A549 (cell line): ENCODE data around the gene SH2B2. TPM values are rescaled to one million over a fixed set of nuclear protein-coding genes. Genes with fewer than 3 reads are reported as not detected.

ENCODE experiments used
- ATAC-seq, 2 experiments: fragments of 200-7000 bp in 1 of 2; fragments of >200 bp in 1 of 2; cut with Nextera tagmentation in 1 of 2; cut with Tn5 transposase in 1 of 2; 3 replicates each; pipeline versions ENCODE4 v1.8.0 to v1.9.1; 2018 to 2020; ENCODE audit warnings: mild to moderate bottlenecking in 1 of 2, moderate library complexity in 1 of 2
- CTCF ChIA-PET: fragments of 300-600 bp; sonication (Branson Sonifier 250); formaldehyde crosslinking; extraction: SDS; loops from one replicate; lab custom pipeline; 2021; ENCODE audit warnings: antibody characterized with exemption, inconsistent platforms; lab: Yijun Ruan, JAX
- POLR2A ChIA-PET: fragments of 350-600 bp; formaldehyde crosslinking; extraction: SDS; loops from one replicate; lab custom pipeline; 2021; ENCODE audit warnings: antibody characterized with exemption, inconsistent platforms; lab: Yijun Ruan, JAX
- DNase-seq, 2 experiments: peaks; one replicate each; pipeline versions ENCODE4 v3.0.0 to v3.0.0-alpha.2; 2011 to 2016; ENCODE audit warnings: low read depth in 1 of 2, low spot score in 1 of 2
- FAIRE-seq: peaks from 2 replicates; lab custom pipeline; 2011; peaks lifted over from hg19 to GRCh38; lab: Jason Lieb, UNC
- H3K27ac ChIP-seq, 2 experiments: fragments of >200 bp; sonication (Bioruptor Twin); formaldehyde crosslinking; 3 replicates each; pipeline ENCODE4 v1.5.1; 2016 to 2017
- H3K4me1 ChIP-seq: fragments of >200 bp; sonication (Bioruptor Twin); formaldehyde crosslinking; 3 replicates; pipeline ENCODE4 v1.6.1; 2016
- H3K4me2 ChIP-seq: fragments of >200 bp; sonication (Bioruptor Twin); formaldehyde crosslinking; 3 replicates; pipeline ENCODE4 v1.6.1; 2016
- H3K4me3 ChIP-seq: fragments of >200 bp; sonication (Bioruptor Twin); formaldehyde crosslinking; 3 replicates; pipeline ENCODE4 v1.5.1; 2016
- H3K9me3 ChIP-seq: fragments of >200 bp; sonication (Bioruptor Twin); formaldehyde crosslinking; 3 replicates; pipeline ENCODE4 v1.6.1; 2016
- ATOH8 ChIP-seq: fragments of 250-450 bp; sonication (Bioruptor Pico); IDR thresholded peaks from 2 replicates; pipeline ENCODE4 v1.5.0; 2020; ENCODE audit warnings: low read depth, mild to moderate bottlenecking, moderate library complexity
- CBX2 ChIP-seq: fragments of 200-600 bp; sonication (generic); IDR thresholded peaks from 2 replicates; pipeline ENCODE4 v1.6.1; 2016; ENCODE audit warnings: low read depth, mild to moderate bottlenecking, borderline replicate concordance
- CBX8 ChIP-seq: fragments of 200-600 bp; sonication (generic); IDR thresholded peaks from 2 replicates; pipeline ENCODE4 v1.6.1; 2016
- E2F6 ChIP-seq: IDR thresholded peaks from 2 replicates; pipeline ENCODE4 v1.6.1; 2012; ENCODE audit warnings: low read depth, borderline replicate concordance
- EHF ChIP-seq: fragments of 250-450 bp; sonication (Bioruptor Pico); IDR thresholded peaks from 2 replicates; pipeline ENCODE4 v1.5.0; 2020; ENCODE audit warnings: mild to moderate bottlenecking
- ESRRA ChIP-seq: fragments of 150-350 bp; IDR thresholded peaks from 2 replicates; pipeline ENCODE4 v1.6.1; 2014; ENCODE audit warnings: mild to moderate bottlenecking, low read length, borderline replicate concordance
- HEYL ChIP-seq: fragments of 250-450 bp; sonication (Bioruptor Pico); IDR thresholded peaks from 2 replicates; pipeline ENCODE4 v1.8.0; 2021; ENCODE audit warnings: mild to moderate bottlenecking, moderate library complexity
- HOXA7 ChIP-seq: fragments of 250-450 bp; sonication (Bioruptor Pico); IDR thresholded peaks from 2 replicates; pipeline ENCODE4 v1.5.0; 2020; ENCODE audit warnings: mild to moderate bottlenecking, moderate library complexity
- HOXB13 ChIP-seq: fragments of 250-450 bp; sonication (Bioruptor Pico); IDR thresholded peaks from 2 replicates; pipeline ENCODE4 v1.5.0; 2020; ENCODE audit warnings: low read depth, mild to moderate bottlenecking, moderate library complexity
- HOXB5 ChIP-seq: fragments of 250-450 bp; sonication (Bioruptor Pico); IDR thresholded peaks from 2 replicates; pipeline ENCODE4 v1.5.0; 2020; ENCODE audit warnings: mild to moderate bottlenecking, moderate library complexity
- JUN ChIP-seq, 2 experiments: fragments of >200 bp; sonication (Bioruptor Twin); formaldehyde crosslinking; IDR thresholded peaks; 2 replicates in 1 of 2; 3 replicates in 1 of 2; pipeline ENCODE4 v1.6.1; 2016 to 2017
- KDM5A ChIP-seq: fragments of 200-600 bp; sonication (generic); IDR thresholded peaks from 2 replicates; pipeline ENCODE4 v1.6.1; 2016; ENCODE audit warnings: antibody characterized with exemption, mild to moderate bottlenecking
- MAFK ChIP-seq: fragments of 450-650 bp; IDR thresholded peaks from 2 replicates; pipeline ENCODE4 v1.6.1; 2014; ENCODE audit not compliant: partially characterized antibody
- MAZ ChIP-seq: fragments of 150-350 bp; IDR thresholded peaks from 2 replicates; pipeline ENCODE4 v1.6.1; 2014; ENCODE audit warnings: antibody characterized with exemption, low read depth, low read length, borderline replicate concordance
- NFE2L2 ChIP-seq: fragments of 150-350 bp; conservative IDR thresholded peaks from 2 replicates; pipeline ENCODE4 v1.6.1; 2014; ENCODE audit warnings: low read length
- PHF8 ChIP-seq: fragments of 200-600 bp; sonication (generic); IDR thresholded peaks from 2 replicates; pipeline ENCODE4 v1.6.1; 2016; ENCODE audit warnings: low read depth, mild to moderate bottlenecking, antibody characterized with exemption, moderate library complexity, borderline replicate concordance
- WGBS: methylation state at CpG from one replicate; pipeline ENCODE4 v1.1.6; 2017; ENCODE audit errors: missing lambda C conversion rate; 5-methylcytosine and 5-hydroxymethylcytosine counted together
- polyA plus RNA-seq, 4 experiments: library from polyadenylated mRNA; depleted of rRNA in 3 of 4; stranded (reverse); fragments of >200 nt; fragmentation: RNase III in 1 of 4; extraction: RNeasy Plus Mini Kit Qiagen cat#74134 plus additional on column Dnase treatment in 1 of 4; gene quantifications; 2 replicates in 3 of 4; 3 replicates in 1 of 4; pipeline ENCODE4 v1.2.3, GENCODE V29; 2011 to 2017
- TF ChIP-seq, protein P1 (sequence below): fragments of >200 bp; sonication (Bioruptor Twin); formaldehyde crosslinking; IDR thresholded peaks from 3 replicates; pipeline ENCODE4 v1.6.1; 2016
- TF ChIP-seq, protein P2 (sequence below): fragments of 450-650 bp; IDR thresholded peaks from 2 replicates; pipeline ENCODE4 v1.6.1; 2014; ENCODE audit warnings: antibody characterized with exemption
- TF ChIP-seq, protein P3 (sequence below): fragments of 250-450 bp; sonication (Bioruptor Pico); IDR thresholded peaks from 2 replicates; pipeline ENCODE4 v1.5.0; 2021; ENCODE audit warnings: mild to moderate bottlenecking, moderate library complexity, borderline replicate concordance
- TF ChIP-seq, protein P4 (sequence below): IDR thresholded peaks from 2 replicates; pipeline ENCODE4 v1.6.1; 2012
- TF ChIP-seq, protein P5 (sequence below): fragments of 200-600 bp; sonication (generic); IDR thresholded peaks from 2 replicates; pipeline ENCODE4 v1.6.1; 2016; ENCODE audit warnings: antibody characterized with exemption, mild to moderate bottlenecking, moderate library complexity

SH2B2 gene
- polyA plus RNA-seq, 2 of the 4 experiments (the other 2 are of a cell fraction): 1.1 to 2.3 TPM

GRCh38 chr7:102291916-102292267 lies 5.2 kb downstream of the SH2B2 start:
- POLR2A ChIA-PET: no interaction called here
- Histone ChIP-seq H3K9me3 (no peaks in the 10 kb centered on the region), H3K27ac (no peak overlapping the region), H3K4me1 (peaks cover 18% of the 10 kb centered on the region; the same call in 2 of the 3 replicates), H3K4me3 (no peak overlapping the region), H3K4me2 (no peak overlapping the region)
- CTCF ChIA-PET: interaction anchor here (0.8 to 4.2 kb wide), 5 partner anchors 11 to 784 kb away, joined by 3 to 22 read pairs (median 3); no protein-coding TSS in a partner anchor
- FAIRE-seq (no peak), DNase-seq (no peak), ATAC-seq (no peak)
- 44% methylated on average over 2 of the region's 2 CpGs for WGBS
- TF ChIP-seq MAFK (no peak), ATOH8 (CRISPR knock-in tag) (no peak), E2F6 (no peak), HOXA7 (CRISPR knock-in tag) (no peak), HOXB13 (CRISPR knock-in tag) (no peak), EHF (CRISPR knock-in tag) (no peak), ESRRA (no peak), PHF8 (no peak), MAZ (no peak), CBX2 (no peak)
- TF ChIP-seq, protein P1, sequence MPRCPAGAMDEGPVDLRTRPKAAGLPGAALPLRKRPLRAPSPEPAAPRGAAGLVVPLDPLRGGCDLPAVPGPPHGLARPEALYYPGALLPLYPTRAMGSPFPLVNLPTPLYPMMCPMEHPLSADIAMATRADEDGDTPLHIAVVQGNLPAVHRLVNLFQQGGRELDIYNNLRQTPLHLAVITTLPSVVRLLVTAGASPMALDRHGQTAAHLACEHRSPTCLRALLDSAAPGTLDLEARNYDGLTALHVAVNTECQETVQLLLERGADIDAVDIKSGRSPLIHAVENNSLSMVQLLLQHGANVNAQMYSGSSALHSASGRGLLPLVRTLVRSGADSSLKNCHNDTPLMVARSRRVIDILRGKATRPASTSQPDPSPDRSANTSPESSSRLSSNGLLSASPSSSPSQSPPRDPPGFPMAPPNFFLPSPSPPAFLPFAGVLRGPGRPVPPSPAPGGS: no peak
- TF ChIP-seq, protein P2, sequence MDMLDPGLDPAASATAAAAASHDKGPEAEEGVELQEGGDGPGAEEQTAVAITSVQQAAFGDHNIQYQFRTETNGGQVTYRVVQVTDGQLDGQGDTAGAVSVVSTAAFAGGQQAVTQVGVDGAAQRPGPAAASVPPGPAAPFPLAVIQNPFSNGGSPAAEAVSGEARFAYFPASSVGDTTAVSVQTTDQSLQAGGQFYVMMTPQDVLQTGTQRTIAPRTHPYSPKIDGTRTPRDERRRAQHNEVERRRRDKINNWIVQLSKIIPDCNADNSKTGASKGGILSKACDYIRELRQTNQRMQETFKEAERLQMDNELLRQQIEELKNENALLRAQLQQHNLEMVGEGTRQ: no peak
- TF ChIP-seq, protein P3, sequence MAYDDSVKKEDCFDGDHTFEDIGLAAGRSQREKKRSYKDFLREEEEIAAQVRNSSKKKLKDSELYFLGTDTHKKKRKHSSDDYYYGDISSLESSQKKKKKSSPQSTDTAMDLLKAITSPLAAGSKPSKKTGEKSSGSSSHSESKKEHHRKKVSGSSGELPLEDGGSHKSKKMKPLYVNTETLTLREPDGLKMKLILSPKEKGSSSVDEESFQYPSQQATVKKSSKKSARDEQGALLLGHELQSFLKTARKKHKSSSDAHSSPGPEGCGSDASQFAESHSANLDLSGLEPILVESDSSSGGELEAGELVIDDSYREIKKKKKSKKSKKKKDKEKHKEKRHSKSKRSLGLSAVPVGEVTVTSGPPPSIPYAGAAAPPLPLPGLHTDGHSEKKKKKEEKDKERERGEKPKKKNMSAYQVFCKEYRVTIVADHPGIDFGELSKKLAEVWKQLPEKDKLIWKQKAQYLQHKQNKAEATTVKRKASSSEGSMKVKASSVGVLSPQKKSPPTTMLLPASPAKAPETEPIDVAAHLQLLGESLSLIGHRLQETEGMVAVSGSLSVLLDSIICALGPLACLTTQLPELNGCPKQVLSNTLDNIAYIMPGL (CRISPR knock-in tag): no peak

DNA sequence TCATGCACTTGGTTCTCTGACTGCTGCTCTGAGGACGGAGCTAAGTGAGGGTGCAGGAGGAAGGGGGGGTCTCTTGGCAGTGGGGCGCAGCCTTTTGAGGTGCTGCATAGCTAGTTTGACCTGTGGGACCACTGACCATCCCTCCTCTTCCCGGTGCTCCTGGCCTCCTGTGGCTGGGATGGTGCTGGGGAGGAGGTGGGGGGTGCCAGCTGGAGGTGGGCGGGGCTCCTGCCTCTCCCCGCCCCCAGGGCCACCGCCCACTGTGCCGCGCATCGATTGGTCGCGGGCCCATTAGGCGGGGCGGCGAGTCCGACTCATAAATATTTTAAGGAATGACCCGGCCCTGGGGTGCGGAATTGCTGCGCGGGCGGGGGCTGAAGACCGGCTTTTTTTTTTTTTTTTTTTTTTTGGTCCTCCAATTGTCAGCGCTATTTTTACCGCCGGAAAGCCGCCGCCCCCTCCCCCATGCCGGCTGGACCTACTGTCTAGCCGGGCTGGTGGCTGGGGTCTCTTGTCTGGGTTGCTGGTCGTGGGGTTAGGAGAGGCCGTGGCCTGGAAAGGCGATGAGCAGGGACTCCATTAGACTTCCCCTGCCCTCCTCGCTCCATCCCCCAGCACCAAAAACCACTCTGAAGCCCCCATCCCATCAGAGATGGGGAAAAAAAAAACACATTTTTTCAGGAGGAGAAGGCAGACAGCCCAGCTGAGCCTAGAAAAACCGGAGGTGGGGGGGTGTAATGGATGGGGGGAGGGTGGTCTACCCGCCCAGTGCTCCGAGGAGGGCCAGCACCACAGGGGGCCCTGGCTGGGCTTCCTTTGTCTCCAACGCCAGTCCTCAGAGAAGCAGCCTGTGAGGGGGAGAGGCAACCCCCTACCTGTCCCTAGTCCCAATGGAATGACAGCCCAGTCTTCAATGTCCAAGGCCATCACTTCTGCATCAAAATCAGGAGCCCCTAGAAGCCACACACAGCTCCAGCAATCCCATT lies 6.4 kb downstream of the SH2B2 start:
- Histone ChIP-seq H3K9me3 (no peaks in the 10 kb centered on the region), H3K4me1 (peaks cover 13% of the 10 kb centered on the region; the same call in 2 of the 3 replicates), H3K4me2 (peak overlapping the region; percentile 28; the same call in 1 of the 3 replicates), H3K27ac (no peak overlapping the region), H3K4me3 (no peak overlapping the region)
- ATAC-seq: no peak
- WGBS: 49% methylated on average over 23 of the region's 36 CpGs
- no peak for FAIRE-seq
- CTCF ChIA-PET: interaction anchor here (1.6 to 3.9 kb wide), 3 partner anchors 13 to 97 kb away, joined by 5 to 12 read pairs (median 9); no protein-coding TSS in a partner anchor
- no peak for DNase-seq
- POLR2A ChIA-PET: interaction anchor here (0.6 kb wide), 1 partner anchor 810 kb away, joined by 4 read pairs; no protein-coding TSS in a partner anchor
- TF ChIP-seq ATOH8 (CRISPR knock-in tag): no peak
- TF ChIP-seq, protein P4, sequence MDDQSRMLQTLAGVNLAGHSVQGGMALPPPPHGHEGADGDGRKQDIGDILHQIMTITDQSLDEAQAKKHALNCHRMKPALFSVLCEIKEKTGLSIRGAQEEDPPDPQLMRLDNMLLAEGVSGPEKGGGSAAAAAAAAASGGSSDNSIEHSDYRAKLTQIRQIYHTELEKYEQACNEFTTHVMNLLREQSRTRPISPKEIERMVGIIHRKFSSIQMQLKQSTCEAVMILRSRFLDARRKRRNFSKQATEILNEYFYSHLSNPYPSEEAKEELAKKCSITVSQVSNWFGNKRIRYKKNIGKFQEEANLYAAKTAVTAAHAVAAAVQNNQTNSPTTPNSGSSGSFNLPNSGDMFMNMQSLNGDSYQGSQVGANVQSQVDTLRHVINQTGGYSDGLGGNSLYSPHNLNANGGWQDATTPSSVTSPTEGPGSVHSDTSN: no peak
- no peak for TF ChIP-seq JUN (IDR thresholded peaks at IDR 0.05)
- no peak for TF ChIP-seq HOXA7 (CRISPR knock-in tag)
- TF ChIP-seq EHF (CRISPR knock-in tag): no peak
- TF ChIP-seq NFE2L2: no peak
- TF ChIP-seq, protein P5, sequence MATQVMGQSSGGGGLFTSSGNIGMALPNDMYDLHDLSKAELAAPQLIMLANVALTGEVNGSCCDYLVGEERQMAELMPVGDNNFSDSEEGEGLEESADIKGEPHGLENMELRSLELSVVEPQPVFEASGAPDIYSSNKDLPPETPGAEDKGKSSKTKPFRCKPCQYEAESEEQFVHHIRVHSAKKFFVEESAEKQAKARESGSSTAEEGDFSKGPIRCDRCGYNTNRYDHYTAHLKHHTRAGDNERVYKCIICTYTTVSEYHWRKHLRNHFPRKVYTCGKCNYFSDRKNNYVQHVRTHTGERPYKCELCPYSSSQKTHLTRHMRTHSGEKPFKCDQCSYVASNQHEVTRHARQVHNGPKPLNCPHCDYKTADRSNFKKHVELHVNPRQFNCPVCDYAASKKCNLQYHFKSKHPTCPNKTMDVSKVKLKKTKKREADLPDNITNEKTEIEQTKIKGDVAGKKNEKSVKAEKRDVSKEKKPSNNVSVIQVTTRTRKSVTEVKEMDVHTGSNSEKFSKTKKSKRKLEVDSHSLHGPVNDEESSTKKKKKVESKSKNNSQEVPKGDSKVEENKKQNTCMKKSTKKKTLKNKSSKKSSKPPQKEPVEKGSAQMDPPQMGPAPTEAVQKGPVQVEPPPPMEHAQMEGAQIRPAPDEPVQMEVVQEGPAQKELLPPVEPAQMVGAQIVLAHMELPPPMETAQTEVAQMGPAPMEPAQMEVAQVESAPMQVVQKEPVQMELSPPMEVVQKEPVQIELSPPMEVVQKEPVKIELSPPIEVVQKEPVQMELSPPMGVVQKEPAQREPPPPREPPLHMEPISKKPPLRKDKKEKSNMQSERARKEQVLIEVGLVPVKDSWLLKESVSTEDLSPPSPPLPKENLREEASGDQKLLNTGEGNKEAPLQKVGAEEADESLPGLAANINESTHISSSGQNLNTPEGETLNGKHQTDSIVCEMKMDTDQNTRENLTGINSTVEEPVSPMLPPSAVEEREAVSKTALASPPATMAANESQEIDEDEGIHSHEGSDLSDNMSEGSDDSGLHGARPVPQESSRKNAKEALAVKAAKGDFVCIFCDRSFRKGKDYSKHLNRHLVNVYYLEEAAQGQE: no peak
- no peak for TF ChIP-seq HEYL
- TF ChIP-seq CBX8: no peak
- TF ChIP-seq KDM5A: no peak
- no peak for TF ChIP-seq HOXB5 (CRISPR knock-in tag)
